Stimulated activated CD4-positive, alpha-beta T cell treated with anti-CD3 and anti-CD28 coated beads, Interleukin-2, amount 100 ng/mL, for 24 hours (primary cell): ENCODE data around the gene RPS27A.
"Not testable (repeated sequence)": the region's sequence is repeated elsewhere in the genome, so short reads cannot be mapped to it uniquely, and the experiment has no call there.

Experiments used
- DNase-seq, 2 donors: peaks; one replicate each; pipeline ENCODE4 v3.0.0-alpha.2; 2020

RPS27A gene

GRCh38 chr2:55232084-55232862 is at the start of gene RPS27A, which contains the start of gene CLHC1:
RPS27A (plus strand) TSS chr2:55232688; CDS start chr2:55232825, 137 bp downstream.
CLHC1 (minus strand) TSS chr2:55232293; CDS start chr2:55222411, 9,882 bp downstream.
- peak; percentile 96 to 97 for DNase-seq

DNA sequence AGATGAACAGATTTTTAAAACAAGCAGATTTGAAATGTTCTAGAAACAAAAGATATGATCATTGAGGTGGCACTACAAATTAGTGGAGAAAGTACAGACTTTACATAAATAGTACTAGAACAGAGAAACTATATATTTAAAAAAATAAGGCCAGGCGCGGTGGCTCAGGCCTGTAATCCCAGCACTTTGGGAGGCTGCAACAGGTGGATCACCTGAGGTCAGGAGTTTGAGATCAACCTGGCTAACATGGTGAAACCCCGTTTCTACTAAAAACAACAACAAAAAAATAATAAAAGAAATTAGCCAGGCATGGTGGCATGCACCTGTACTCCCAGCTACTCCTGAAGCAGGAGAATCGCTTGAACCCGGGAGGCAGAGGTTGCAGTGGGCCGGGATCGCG is 45.7 kb upstream of the RPS27A start:
- not testable (repeated sequence) for DNase-seq

DNA sequence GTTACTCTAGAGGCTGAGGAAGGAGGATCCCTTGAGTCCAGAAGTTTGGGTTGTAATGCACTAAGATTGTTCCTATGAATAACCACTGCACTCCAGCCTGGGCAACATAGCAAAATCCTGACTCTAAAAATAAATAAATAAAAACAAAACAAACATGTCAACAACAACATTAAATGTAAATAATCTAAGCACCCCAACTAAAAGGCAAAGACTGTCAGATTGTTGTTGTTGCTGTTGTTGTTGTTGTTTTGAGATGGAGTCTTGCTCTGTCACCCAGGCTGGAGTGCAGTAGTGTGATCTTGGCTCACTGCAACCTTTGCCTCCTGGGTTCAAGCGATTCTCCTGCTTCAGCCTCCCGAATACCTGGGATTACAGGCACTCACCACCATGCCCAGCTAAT is 40.6 kb upstream of the RPS27A start:
- DNase-seq, result not testable (repeated sequence)

DNA sequence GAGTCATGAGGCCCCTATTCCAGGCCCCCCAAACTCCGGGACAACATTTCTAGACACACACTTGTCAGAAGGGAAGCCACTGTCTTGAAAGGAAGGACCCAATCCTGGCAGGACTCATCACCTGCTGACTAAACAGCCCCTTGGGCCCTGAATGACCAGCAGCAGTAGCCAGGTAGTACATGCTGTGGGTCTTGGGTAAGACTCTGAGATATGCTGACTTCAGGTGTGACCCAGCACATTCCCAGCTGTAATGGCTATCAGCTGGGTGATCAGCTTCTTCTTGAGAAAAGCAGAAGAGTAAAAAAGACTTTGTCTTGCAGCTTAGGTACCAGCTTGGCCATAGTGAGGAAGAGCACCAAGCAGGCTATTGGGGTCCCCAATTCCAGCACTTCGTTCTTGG is 36.0 kb upstream of the RPS27A start:
- no peak for DNase-seq

DNA sequence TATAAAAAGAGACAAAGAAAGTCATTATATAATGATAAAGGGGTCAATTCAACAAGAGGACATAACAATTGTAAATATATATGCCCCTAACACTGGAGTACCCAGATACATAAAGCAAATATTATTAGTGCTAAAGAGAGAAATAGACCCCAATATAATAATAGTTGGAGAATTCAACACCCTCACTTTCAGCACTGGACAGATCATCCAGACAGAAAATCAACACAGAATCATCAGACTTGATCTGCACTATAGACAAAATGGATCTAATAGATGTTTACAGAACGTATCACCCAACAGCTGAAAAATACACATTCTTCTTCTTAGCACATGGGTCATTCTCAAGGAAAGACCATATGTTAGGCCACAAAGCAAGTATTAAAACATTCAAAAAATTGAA is 32.1 kb upstream of the RPS27A start:
- no peak for DNase-seq

DNA sequence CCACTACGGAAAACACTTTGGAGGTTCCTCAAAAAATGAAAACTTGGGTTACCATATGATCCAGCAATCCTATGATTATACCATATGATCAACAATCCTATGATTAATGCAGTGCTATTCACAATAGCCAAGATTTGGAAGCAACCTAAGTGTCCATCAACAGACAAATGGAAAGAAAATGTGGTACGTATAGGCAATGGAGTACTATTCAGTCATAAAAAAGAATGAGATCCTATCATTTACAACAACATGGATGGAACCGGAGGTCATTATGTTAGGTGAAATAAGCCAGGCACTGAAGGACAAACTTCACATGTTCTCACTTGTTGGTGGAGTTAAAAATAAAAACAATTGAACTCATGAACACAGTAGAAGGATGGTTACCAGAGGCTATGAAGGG is 28.0 kb upstream of the RPS27A start:
- no peak for DNase-seq

- DNase-seq, result no peak
Measured at GRCh38 chr2:55204950-55205349, 27.5 kb upstream of the RPS27A start.

DNA sequence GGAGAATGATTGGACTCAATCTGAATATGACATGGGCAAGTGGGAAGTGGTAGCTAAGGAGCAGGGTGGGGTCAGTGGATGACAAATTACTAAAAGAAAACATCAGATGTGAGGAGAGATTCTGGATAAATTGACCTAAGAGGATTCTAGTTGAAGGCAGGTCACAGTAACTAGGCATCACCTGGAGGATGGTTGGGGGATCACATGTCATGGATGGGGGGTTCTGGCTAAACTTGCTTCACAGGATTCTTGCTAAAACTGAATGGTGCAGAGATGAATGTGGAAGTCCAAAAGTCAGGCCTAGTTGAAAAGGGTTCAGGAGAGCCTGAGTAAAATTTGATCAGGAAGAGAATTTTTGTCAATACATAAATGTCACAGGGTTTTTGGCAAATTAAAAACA is 18.7 kb upstream of the RPS27A start:
- no peak for DNase-seq

DNA sequence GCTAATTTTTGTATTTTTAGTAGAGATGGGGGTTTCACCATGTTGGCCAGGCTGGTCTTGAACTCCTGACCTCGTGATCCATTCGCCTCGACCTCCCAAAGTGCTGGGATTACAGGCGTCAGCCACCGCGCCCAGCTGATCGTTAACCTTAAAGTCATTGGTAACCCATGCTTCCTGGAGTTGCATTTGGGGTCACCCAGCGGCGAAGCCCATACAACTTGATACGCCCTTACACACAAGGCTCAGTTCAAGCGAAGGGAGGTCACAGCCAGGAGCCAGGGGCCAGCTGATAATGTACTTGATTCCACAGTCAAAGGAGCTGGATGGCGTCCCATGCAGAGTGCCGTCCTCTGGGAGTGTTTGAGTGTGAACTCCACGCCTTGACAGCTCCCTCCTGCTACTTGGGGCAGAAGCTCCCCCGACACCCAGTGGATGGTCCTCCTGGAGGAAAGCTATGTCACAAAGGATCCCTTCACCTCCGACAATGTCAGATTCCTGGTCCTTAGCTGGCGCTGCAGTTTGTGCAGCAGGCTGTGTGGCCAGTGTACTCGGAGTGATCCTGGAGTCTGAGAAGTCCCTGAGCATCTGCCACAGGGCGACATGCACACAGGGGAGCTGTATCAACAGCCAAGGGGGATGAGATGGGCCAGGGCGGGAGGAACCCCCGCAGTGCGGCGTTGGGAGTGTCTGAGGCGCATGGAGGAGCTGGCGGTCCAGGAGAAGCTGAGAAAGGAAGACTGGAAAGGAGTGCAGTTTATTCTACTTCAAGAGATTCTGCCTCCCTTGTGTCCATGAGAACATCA is 8.3 kb upstream of the RPS27A start:
- no peak for DNase-seq

DNA sequence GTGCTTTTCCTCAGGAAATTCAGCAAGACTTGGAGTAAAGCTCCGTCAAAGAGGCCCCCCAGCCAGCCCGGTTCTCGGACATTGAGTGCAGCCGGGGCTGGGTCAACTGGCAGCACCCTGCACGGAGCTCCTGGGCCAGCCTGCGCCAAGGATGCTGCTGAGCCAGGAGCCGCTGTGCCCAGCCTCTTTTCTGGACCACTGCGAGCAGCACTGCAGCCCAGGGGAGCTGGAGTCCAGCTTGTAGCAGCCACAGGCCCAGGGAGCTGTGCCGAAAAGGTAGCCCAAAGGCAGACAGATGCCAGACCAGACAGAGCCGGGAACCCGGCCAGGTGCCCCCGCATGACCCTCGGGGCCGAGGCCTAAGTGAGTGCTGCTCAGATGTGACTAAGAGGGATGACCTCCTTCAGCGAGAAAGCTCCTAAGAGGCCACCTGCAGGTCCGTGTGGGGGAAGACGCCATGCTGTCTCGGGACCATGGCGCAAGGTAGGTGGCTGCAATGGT is 7.7 kb upstream of the RPS27A start:
- no peak for DNase-seq

- DNase-seq, result no peak
Measured at GRCh38 chr2:55225481-55226020, 6.9 kb upstream of the RPS27A start.

GRCh38 chr2:55227437-55228225 is 4.9 kb upstream of the RPS27A start:
- DNase-seq, result not testable (repeated sequence)

GRCh38 chr2:55228226-55228563 is 4.3 kb upstream of the RPS27A start:
- DNase-seq, result no peak

DNA sequence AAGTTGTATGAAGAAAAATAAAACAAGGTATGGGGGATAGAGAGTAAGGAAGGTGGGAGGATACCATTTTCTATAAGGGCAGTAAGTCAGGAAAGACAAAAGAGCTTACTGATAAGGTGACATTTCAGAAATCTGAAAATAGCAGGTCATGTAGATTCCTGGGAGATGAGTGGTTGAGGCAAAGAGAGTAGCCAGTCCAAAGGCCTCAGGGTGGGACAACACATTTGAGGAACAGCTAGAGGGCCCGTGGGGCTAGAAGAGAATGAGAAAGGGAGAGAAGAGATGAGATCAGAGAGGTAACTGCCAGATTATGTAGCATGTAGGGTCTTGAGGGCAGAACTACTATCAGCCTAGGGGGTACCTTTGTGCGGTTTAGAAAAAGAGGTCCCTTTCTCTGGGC is 3.3 kb upstream of the RPS27A start:
- DNase-seq, result no peak

DNA sequence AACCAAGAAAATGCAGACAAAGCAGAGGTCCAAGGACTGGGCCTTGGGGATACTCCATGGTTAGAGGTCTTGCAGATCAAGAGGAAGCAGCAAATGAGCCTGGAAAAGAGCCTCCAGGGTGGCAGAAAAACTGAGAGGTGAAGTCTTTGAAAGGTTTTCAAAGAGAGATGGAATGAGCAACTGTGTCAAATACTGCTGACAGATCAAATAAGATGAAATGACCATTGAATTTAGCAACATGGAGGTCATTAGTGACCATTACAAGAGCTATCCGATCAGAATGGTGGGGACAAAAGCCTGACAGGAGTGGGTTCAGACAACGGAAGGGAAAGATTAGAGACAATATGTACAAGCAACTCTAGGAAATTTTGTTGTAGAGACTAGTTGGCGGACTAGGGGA is 1.9 kb upstream of the RPS27A start:
- DNase-seq, result no peak

DNA sequence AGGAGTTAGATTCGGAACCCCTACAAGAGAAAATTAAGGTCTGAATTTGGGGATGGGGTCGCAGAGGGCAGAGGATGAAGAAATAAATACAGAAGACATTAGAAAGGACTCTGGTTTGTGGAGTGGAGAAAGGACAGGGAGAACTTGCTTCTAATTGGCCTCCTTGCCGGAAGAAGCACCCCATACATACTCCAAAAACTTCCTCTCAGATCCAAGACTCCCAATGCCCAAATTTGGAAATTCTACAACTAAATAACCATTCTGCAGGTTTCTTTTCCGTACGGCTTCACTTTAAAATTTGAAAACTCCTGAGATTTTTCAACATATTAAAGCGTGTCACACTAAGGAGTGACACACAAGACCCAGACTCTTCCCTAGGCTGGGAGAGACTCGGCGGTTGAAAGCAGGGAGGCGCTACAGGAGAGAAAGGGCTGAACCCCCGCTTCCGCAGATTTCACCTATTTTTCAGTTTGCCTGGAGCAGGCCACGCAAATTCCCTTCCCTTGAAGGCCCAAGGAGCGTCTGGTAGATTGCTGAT is 873 bp upstream of the RPS27A start:
- no peak for DNase-seq

- peak; percentile 40 to 60 for DNase-seq
Measured at GRCh38 chr2:55232863-55233657, 572 bp downstream of the RPS27A start.

GRCh38 chr2:55233658-55233940 is 1.1 kb downstream of the RPS27A start:
- no peak for DNase-seq

GRCh38 chr2:55235724-55236538 is 3.4 kb downstream of the RPS27A start:
- no peak for DNase-seq

- no peak for DNase-seq
Measured at GRCh38 chr2:55236992-55237543, 4.6 kb downstream of the RPS27A start.
